GM19043 (cell line): ENCODE data around the gene OR10G3.

Experiments
- ATAC-seq: cut with Tn5 transposase; IDR thresholded peaks from one replicate; pipeline ENCODE4 v1.9.1; 2021; ENCODE audit warnings: low read depth; ENCODE audit not compliant: unreplicated experiment

Gene OR10G3

DNA sequence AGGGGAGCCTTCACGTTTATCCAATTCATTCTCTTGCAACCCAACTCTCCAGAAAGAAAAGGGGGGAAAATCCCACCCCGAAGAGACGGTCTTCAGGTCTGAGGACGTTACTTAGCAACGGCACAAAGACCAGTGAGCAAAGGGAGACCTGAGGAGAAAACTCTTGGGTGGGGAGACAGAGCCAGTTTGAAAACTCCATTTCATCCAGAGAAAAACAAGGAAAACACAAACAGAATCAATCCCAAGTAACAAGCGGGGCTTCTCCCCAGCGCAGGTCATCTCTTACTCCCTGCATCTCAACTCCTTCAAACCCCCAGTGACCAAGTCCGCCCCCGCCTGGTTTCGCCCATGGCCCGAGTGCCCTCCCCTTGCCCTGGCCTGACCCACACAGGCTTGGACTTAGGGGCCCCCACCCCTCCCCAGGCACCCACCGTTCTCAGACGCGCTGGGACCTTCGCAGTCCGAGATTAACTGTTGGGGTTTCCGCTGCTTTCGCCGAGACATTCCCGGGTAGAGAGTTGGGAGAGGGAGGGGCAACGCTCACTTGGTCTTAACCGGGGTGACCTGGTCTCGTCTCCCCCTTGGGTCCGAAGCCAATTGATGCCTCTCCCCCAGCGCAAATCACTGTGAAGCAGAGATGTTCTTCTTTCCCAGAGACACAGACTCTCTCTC lies 43.3 kb downstream of the OR10G3 start:
- no peak for ATAC-seq

DNA sequence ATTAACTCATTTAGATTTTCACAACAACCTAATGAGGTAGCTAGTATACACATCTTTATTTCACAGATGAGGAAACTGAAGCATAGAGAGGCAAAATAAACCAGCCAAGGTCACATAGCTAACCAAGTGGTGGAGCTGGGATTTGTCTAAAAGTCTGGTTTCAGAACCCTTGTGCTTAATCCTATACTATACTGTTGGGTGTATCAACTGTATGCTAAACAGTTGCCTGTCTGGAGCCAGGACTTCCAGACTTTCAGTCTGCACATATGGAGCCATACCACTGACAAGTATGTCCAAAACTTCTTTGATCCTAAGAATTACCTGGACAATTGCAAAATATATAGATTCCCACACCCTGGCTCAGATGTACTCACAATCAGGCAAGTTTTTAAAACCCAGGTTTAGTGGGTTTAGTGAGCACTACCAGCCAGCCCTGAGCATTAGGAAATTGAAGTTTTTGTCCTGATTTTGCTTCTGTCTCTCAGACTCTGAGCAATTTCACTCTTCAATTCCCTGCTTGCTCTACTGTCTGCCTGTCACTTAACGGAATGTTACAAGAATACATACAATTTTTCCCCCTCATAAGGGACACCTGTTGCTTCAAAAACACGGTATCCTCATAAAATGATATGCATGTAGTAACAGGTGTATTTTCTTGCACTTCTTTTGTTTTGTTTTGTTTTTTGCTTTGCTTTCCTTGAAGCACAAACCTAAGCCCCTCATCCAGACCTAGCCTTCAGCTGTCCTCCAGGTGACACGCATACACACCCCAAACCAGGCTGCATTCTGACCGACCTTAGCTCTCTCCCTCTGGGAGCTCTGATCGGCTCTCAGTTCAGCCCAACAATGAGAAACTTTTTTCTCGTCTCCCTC lies 44.1 kb downstream of the OR10G3 start:
- ATAC-seq = no peak

DNA sequence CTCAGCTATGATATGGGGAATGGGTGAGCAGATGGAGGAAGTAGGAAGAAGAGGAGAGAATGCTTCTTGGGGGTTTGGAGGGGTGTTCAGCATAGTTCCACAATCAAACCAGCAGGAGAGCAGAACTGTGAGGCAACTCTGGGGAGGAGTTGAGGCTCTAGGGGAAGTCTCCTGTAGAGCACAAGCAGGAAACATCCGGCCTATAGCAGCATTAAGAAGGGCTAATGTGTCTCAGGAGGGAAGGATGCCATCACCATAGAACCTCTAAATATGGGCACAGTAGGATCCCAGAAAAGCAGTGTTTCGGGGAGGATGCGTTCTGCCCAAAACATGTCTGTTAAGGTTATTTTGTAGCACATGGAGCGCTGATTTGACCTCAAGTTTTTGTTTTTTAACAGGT lies 45.3 kb downstream of the OR10G3 start:
- ATAC-seq = no peak

GRCh38 chr14:21533294-21533693 lies 46.6 kb downstream of the OR10G3 start:
- no peak for ATAC-seq

GRCh38 chr14:21529515-21529914 lies 50.4 kb downstream of the OR10G3 start:
- ATAC-seq = no peak

GRCh38 chr14:21528381-21529348 lies 51.2 kb downstream of the OR10G3 start:
- ATAC-seq = no peak

DNA sequence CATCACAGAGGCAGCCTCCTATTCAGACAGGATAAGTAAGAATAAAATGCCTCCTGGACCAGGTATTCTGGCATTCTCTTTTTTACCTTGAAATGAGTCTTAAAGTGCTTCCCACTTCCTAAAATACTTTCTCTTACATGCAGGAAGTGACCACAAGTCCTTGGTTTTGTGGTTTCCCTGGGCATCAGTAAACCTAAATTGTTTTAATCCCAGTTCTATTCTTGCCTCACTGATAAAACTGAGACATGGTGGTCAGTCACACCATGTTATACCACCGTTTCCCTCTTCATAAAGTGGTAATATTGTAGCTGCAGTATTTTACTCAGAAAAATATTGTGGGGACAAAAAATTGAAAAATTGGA lies 52.6 kb downstream of the OR10G3 start:
- no peak for ATAC-seq

DNA sequence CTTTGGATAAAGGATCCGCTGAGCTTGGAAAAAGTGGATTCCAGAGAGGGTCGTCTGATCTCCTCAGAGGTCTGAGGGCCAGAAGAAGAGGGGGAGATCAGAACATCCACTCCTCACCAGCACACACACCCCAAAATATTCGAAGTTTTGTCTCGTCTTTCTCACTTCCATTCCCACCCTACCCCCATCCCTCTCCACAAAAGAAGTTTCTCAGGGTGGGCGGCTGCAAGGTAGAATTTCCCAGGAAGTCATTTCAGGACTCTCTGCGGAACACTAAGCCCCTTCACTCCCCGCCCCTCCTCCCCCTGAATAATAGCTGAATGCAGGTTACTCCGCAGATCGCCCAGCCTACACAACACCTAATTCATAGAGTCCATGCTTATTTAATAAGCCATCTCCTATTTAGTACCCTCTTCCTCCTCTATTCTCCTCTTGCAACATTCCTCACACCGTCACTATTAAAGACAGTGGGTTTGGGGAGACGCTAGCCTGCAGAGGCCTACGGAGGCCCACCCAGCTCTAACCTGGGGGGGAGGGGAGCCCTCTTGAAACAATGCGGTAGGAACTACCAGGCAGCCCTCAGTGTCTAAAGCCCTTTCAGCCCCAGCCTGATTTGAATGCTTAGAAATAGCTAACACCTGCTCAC lies 53.1 kb downstream of the OR10G3 start:
- ATAC-seq = no peak

- ATAC-seq = no peak
These were observed 53.8 kb downstream of the OR10G3 start, which contains the start of gene SALL2 for GRCh38 chr14:21525962-21526671. SALL2 (minus strand) TSS chr14:21526346; CDS start chr14:21526127, 219 bp downstream.

DNA sequence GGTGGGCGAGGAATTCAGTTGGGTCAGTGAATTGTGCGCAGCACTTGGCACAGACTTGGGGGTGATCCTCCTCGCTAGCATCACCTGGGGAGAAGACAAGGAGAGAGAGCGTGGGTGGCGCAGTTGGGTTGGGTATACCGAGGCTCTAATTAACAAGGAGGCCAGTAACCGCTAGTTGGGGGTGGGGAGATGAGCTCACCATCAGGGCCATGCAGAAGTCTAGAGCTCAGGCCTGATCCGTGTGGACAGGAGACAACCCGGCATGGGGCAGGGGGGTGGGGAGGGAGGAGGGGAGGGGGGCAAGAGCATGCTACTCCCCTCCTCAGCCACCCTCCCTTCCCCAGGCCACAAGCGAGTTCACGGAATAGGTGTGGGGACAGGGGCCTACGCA lies 54.3 kb downstream of the OR10G3 start:
- no peak for ATAC-seq

DNA sequence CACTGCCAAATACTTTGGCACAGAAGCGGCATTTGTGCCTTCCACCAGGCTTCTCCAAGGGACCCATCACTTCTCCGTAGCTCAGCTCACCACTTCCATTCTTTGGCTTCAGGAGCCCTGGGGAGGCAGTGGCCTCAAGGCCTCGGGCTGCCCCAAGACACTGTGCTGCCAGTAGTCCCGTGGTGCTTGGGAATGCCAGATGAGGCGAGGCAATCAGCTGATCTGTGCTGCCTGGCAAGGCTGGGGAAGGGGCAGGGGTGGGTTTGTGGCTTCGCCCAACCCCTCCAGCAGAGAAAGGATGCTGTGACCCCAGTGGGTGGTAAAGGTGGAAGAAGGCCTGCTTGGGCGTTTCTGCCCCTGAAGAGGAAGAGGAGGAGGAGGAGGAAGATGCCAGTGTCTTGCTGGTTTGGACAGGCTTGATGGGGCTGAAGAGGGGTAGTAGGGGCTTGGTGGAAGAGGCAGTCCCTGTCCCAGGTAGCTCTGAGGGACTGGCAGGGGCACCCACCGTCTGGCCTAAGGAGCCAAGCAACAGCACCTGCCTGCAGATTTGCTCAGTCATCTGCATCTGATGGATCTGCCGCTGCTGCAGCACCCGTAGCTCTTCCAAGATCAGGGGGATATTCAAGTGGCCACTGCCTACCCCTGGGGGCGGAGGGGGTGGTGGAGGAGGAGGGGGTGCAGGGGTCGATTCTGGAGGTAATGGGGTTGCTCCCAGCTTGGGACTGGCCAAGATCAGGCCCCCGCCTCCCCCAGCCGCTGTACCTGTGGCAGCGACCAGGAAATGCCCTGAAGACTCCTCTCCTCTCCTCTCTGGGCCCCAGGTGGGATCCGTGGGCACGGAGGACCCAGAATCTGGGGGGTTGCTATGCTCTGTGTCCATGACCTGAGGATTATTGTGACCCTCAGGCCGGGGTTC lies 55.0 kb downstream of the OR10G3 start:
- ATAC-seq = no peak

- no peak for ATAC-seq
These were observed 56.7 kb downstream of the OR10G3 start for GRCh38 chr14:21523203-21523602.

- ATAC-seq = no peak
These were observed 58.4 kb downstream of the OR10G3 start for GRCh38 chr14:21521501-21521900.

GRCh38 chr14:21520767-21521166 lies 59.1 kb downstream of the OR10G3 start:
- ATAC-seq = no peak

- ATAC-seq = no peak
These were observed 61.2 kb downstream of the OR10G3 start for GRCh38 chr14:21518725-21519124.
